HG03064 (cell line): ENCODE data around the gene NPNT.

Experiments used
- ATAC-seq: cut with Tn5 transposase; IDR thresholded peaks from one replicate; pipeline ENCODE4 v1.9.1; 2021; ENCODE audit warnings: low read depth; ENCODE audit not compliant: unreplicated experiment

NPNT gene

DNA sequence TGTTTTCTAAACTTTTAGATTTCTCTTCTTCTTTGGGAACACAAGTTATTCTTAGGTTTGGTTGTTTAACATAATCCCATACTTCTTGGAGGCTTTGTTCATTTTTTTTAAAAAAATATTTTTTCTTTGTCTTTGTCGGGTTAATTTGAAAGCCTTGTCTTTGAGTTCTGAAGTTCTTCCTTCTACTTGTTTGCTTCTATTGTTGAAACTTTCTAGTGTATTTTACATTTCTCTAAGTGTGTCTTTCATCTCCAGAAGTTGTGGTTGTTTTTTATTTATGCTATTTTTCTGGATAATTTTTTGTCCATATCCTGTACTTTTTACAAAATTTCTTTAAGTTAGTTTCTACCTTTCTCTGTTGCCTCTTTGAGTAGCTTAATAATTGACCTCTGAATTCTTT lies 116.1 kb downstream of the NPNT start:
- no peak for ATAC-seq

DNA sequence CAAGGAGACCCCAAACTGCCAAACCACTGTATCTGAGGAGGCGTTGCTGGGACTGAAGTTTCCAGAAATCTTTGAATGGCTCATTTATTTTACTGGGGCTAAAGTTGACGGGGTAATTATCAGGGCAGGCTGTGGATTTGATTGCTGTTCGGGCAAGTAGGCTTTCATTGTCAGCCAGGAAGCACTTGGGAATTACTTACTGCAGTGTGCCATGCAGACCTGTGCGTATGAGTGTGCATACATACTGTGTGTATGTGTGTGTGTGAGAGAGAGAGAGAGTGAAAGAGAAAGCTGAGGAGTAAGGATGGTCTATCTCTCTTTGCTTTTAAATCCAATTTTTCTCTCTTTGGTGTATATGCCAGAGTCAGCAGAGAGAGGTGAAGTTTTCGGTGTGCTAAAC lies 122.7 kb downstream of the NPNT start:
- no peak for ATAC-seq

DNA sequence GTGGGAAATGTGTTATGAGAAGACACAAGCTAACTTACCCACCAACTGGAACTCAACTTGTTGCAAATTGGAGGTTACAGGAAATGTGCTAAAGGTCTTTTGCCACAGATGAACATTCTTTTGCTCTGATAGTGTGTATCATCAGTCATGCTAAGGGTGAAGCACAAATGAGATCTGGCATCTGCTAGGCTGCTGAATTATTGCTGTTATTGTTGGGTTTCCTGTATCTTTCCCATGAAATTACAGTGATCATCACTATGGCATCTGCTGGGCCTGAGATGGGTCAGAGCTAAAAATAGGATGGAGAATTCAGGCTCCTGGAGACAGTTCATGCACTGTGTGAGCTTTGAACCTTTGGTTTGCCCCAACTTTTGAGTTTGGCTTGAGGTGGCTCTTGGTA lies 124.5 kb downstream of the NPNT start:
- ATAC-seq = no peak
